Panc1 (cell line): ENCODE measurements around the gene GAL3ST1.

ENCODE experiments used
- POLR2AphosphoS5 ChIP-seq: IDR thresholded peaks from 2 replicates; pipeline ENCODE4 v1.6.1; 2012; ENCODE audit warnings: mild to moderate bottlenecking, low read depth, low read length, moderate library complexity
- TCF7L2 ChIP-seq: IDR thresholded peaks from 2 replicates; pipeline ENCODE4 v1.6.1; 2011; ENCODE audit warnings: mild to moderate bottlenecking, low read depth, low read length, inconsistent platforms
- TF ChIP-seq, protein P1 (sequence below): fragments of 450-650 bp; IDR thresholded peaks from 2 replicates; pipeline ENCODE4 v1.5.1; 2017; ENCODE audit warnings: mild to moderate bottlenecking
- TF ChIP-seq, protein P2 (sequence below), 2 experiments: IDR thresholded peaks; 2 replicates each; pipeline ENCODE4 v1.6.1; 2011 to 2012; ENCODE audit warnings: low read depth in 2 of 2, control low read depth in 1 of 2, low read length in 1 of 2, mild to moderate bottlenecking in 1 of 2, moderate library complexity in 1 of 2; ENCODE audit not compliant: insufficient read depth in 1 of 2

DNA sequence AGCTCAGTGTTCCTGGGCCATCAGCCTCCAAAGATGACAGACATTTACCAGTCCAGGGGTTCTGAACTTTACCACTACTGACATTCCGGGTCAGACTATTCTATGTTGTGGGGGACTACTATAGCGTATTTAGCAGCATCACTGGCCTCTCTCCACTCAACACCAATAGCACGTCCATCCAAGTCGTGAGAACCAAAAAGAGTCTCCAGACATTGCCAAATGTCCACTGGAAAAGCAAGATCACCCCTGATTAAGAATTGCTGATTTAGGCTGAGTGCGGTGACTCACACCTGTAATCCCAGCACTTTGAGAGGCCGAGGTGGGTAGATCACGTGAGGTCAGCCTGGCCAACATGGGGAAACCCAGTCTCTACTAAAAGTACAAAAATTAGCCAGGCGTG lies 11.9 kb upstream of the GAL3ST1 start:
- TF ChIP-seq, protein P1, sequence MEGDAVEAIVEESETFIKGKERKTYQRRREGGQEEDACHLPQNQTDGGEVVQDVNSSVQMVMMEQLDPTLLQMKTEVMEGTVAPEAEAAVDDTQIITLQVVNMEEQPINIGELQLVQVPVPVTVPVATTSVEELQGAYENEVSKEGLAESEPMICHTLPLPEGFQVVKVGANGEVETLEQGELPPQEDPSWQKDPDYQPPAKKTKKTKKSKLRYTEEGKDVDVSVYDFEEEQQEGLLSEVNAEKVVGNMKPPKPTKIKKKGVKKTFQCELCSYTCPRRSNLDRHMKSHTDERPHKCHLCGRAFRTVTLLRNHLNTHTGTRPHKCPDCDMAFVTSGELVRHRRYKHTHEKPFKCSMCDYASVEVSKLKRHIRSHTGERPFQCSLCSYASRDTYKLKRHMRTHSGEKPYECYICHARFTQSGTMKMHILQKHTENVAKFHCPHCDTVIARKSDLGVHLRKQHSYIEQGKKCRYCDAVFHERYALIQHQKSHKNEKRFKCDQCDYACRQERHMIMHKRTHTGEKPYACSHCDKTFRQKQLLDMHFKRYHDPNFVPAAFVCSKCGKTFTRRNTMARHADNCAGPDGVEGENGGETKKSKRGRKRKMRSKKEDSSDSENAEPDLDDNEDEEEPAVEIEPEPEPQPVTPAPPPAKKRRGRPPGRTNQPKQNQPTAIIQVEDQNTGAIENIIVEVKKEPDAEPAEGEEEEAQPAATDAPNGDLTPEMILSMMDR = no peak
- TF ChIP-seq POLR2AphosphoS5 (no peak), TCF7L2 (no peak)
- TF ChIP-seq, protein P2, sequence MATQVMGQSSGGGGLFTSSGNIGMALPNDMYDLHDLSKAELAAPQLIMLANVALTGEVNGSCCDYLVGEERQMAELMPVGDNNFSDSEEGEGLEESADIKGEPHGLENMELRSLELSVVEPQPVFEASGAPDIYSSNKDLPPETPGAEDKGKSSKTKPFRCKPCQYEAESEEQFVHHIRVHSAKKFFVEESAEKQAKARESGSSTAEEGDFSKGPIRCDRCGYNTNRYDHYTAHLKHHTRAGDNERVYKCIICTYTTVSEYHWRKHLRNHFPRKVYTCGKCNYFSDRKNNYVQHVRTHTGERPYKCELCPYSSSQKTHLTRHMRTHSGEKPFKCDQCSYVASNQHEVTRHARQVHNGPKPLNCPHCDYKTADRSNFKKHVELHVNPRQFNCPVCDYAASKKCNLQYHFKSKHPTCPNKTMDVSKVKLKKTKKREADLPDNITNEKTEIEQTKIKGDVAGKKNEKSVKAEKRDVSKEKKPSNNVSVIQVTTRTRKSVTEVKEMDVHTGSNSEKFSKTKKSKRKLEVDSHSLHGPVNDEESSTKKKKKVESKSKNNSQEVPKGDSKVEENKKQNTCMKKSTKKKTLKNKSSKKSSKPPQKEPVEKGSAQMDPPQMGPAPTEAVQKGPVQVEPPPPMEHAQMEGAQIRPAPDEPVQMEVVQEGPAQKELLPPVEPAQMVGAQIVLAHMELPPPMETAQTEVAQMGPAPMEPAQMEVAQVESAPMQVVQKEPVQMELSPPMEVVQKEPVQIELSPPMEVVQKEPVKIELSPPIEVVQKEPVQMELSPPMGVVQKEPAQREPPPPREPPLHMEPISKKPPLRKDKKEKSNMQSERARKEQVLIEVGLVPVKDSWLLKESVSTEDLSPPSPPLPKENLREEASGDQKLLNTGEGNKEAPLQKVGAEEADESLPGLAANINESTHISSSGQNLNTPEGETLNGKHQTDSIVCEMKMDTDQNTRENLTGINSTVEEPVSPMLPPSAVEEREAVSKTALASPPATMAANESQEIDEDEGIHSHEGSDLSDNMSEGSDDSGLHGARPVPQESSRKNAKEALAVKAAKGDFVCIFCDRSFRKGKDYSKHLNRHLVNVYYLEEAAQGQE (IDR thresholded peaks at IDR 0.05; ENCODE audit: insufficient read depth in 1 of 2, low read depth in 2 of 2, low read length in 1 of 2) = no peak
